Tibial artery (tissue), 4 donors: ENCODE results near the gene LRRN2.

Experiments used
- DNase-seq, 2 donors: peaks; one replicate each; pipeline ENCODE4 v3.0.0-alpha.2; 2019
- H3K27ac ChIP-seq, 2 donors: fragments of 200-600 bp; sonication (generic) in 1 of 2; 1 replicate in 1 of 2; 2 replicates in 1 of 2; pipeline ENCODE4 v1.5.1; 2018 to 2019; ENCODE audit warnings: mild to moderate bottlenecking in 1 of 2
- H3K27me3 ChIP-seq, 2 donors: fragments of 200-600 bp; sonication (generic) in 1 of 2; one replicate each; pipeline versions ENCODE4 v1.5.1 to v1.6.0; 2016 to 2019
- H3K36me3 ChIP-seq, 3 donors: fragments of 200-600 bp; sonication (generic) in 2 of 3; one replicate each; pipeline ENCODE4 v1.5.1; 2016 to 2019; ENCODE audit warnings: mild to moderate bottlenecking in 2 of 3
- H3K4me1 ChIP-seq, 4 donors: fragments of 200-600 bp; sonication (generic) in 2 of 4; 1 replicate in 3 of 4; 2 replicates in 1 of 4; pipeline ENCODE4 v1.5.1; 2016 to 2019
- H3K4me3 ChIP-seq, 2 donors: fragments of 200-600 bp; sonication (generic) in 1 of 2; 1 replicate in 1 of 2; 2 replicates in 1 of 2; pipeline ENCODE4 v1.5.1; 2018 to 2019; ENCODE audit warnings: mild to moderate bottlenecking in 2 of 2
- H3K9me3 ChIP-seq, 3 donors: fragments of 200-600 bp; sonication (generic) in 1 of 3; one replicate each; pipeline ENCODE4 v1.5.1; 2016 to 2019
- CTCF ChIP-seq, 2 experiments: fragments of 200-600 bp in 1 of 2; fragments of 450-650 bp in 1 of 2; IDR thresholded peaks; one replicate each; pipeline ENCODE4 v1.5.1; 2017 to 2019; ENCODE audit warnings: antibody characterized with exemption in 2 of 2, mild to moderate bottlenecking in 1 of 2, moderate library complexity in 1 of 2
- intact Hi-C: fragments of 100-400 bp; cut with DNase I; formaldehyde crosslinking; loops from one replicate; pipeline ENCODE4 v1.15.0; 2023; ENCODE audit warnings: low total_unique reads

LRRN2 gene

GRCh38 chr1:204678721-204679475 is 6.6 kb downstream of the LRRN2 start:
- H3K36me3 ChIP-seq = no peaks in the 10 kb centered on the region
- peaks cover 0 to 19% of the 10 kb centered on the region in 2 donors for H3K27me3 ChIP-seq
- no peak for TF ChIP-seq CTCF (IDR thresholded peaks at IDR 0.05)
- peaks cover 0 to 4% (median 0%) of the 10 kb centered on the region in 4 donors for H3K4me1 ChIP-seq
- H3K27ac ChIP-seq = no peak overlapping the region
- no peak overlapping the region for H3K4me3 ChIP-seq
- DNase-seq = peak in 1 of 2 donors; percentile 51
- intact Hi-C loops = no loop called here
- H3K9me3 ChIP-seq = no peaks in the 10 kb centered on the region

- intact Hi-C loops = no loop called here
- H3K4me1 ChIP-seq = no peaks in the 10 kb centered on the region
- no peaks in the 10 kb centered on the region for H3K9me3 ChIP-seq
- no peak overlapping the region for H3K4me3 ChIP-seq
- no peak for DNase-seq
- H3K27ac ChIP-seq = no peak overlapping the region
- no peak for TF ChIP-seq CTCF (IDR thresholded peaks at IDR 0.05)
- H3K27me3 ChIP-seq = peaks cover 0 to 16% of the 10 kb centered on the region in 2 donors
- no peaks in the 10 kb centered on the region for H3K36me3 ChIP-seq
These were observed 7.7 kb downstream of the LRRN2 start for GRCh38 chr1:204677864-204678263.

- H3K27ac ChIP-seq = no peak overlapping the region
- intact Hi-C loops = no loop called here
- H3K9me3 ChIP-seq = no peaks in the 10 kb centered on the region
- H3K36me3 ChIP-seq = no peaks in the 10 kb centered on the region
- peaks cover 0 to 16% of the 10 kb centered on the region in 2 donors for H3K27me3 ChIP-seq
- no peak for TF ChIP-seq CTCF (IDR thresholded peaks at IDR 0.05)
- peaks cover 0 to 1% (median 0%) of the 10 kb centered on the region in 4 donors for H3K4me1 ChIP-seq
- no peak overlapping the region for H3K4me3 ChIP-seq
- no peak for DNase-seq
These were observed 9.5 kb downstream of the LRRN2 start for GRCh38 chr1:204676043-204676442.

GRCh38 chr1:204673909-204674649 is 11.5 kb downstream of the LRRN2 start:
- Histone ChIP-seq H3K9me3 (no peaks in the 10 kb centered on the region), H3K4me3 (no peak overlapping the region), H3K27me3 (peaks cover 0 to 14% of the 10 kb centered on the region in 2 donors), H3K4me1 (peaks cover 0 to 9% (median 2%) of the 10 kb centered on the region in 4 donors), H3K36me3 (no peaks in the 10 kb centered on the region), H3K27ac (no peak overlapping the region)
- DNase-seq = peak in 1 of 2 donors; percentile 43
- intact Hi-C loops = no loop called here
- no peak for TF ChIP-seq CTCF (IDR thresholded peaks at IDR 0.05)

- intact Hi-C loops = no loop called here
- Histone ChIP-seq H3K9me3 (no peaks in the 10 kb centered on the region), H3K4me1 (peaks cover 0 to 9% (median 2%) of the 10 kb centered on the region in 4 donors), H3K36me3 (no peaks in the 10 kb centered on the region), H3K27ac (no peak overlapping the region), H3K4me3 (no peak overlapping the region), H3K27me3 (peaks cover 0 to 7% of the 10 kb centered on the region in 2 donors)
- DNase-seq = no peak
- no peak for TF ChIP-seq CTCF (IDR thresholded peaks at IDR 0.05)
These were observed 12.3 kb downstream of the LRRN2 start for GRCh38 chr1:204673209-204673608.
